ENCODE data around the gene CLASP1.

Gene CLASP1

DNA sequence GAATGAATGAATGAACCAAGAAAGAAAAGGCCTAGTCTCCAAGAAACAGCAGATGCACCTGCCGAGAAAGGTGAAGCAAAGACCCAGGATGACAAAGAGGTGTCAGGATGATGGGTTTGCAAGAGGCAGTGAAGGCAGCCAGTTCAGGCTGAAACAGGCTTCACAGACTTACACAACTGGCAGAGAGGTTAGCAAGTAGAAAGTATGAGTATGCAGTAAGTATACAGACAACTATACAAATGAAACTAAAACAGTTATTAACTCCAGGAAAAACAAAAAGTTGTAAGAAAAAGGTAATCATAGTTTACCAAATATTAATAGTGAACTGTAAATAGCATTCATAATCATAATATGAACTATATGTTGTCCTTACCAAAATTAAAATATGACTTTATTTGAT lies 138.4 kb downstream of the CLASP1 start:
- H3K4me3 ChIP-seq (ENCODE audit: control insufficient read depth, low read depth, low read length), result no peak overlapping the region
- DNase-seq (ENCODE audit: low read depth), result no peak

DNA sequence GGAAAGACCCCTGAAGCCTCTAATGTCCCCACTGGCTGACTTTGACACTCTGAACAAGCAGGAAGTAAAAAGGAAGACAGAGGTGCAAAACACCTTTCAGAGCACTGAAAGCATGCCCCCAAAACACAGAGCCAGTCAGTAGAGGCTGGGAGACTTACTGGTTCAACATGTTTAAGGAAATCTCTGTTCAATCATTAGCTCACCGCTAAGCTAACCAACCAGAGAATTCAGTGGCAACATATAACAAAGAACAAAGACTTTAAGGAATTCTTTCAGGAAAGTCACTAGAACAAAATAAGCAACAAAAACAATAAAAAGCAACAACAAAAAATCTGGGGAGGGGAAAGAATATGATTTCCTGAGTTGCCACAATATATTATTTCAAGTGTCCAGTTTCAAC lies 142.6 kb downstream of the CLASP1 start:
- no peak overlapping the region for H3K4me3 ChIP-seq (ENCODE audit: control insufficient read depth, low read depth, low read length)
- TF ChIP-seq, protein P1, sequence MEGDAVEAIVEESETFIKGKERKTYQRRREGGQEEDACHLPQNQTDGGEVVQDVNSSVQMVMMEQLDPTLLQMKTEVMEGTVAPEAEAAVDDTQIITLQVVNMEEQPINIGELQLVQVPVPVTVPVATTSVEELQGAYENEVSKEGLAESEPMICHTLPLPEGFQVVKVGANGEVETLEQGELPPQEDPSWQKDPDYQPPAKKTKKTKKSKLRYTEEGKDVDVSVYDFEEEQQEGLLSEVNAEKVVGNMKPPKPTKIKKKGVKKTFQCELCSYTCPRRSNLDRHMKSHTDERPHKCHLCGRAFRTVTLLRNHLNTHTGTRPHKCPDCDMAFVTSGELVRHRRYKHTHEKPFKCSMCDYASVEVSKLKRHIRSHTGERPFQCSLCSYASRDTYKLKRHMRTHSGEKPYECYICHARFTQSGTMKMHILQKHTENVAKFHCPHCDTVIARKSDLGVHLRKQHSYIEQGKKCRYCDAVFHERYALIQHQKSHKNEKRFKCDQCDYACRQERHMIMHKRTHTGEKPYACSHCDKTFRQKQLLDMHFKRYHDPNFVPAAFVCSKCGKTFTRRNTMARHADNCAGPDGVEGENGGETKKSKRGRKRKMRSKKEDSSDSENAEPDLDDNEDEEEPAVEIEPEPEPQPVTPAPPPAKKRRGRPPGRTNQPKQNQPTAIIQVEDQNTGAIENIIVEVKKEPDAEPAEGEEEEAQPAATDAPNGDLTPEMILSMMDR (conservative IDR thresholded peaks at IDR 0.05; ENCODE audit: control insufficient read depth, insufficient read depth, low read depth, low read length), result no peak
- DNase-seq (ENCODE audit: low read depth), result no peak

More for the DNA sequence above, 138.4 kb downstream of the CLASP1 start:
- TF ChIP-seq, protein P1 (conservative IDR thresholded peaks at IDR 0.05; ENCODE audit: control insufficient read depth, insufficient read depth, low read depth, low read length), result no peak

DNA sequence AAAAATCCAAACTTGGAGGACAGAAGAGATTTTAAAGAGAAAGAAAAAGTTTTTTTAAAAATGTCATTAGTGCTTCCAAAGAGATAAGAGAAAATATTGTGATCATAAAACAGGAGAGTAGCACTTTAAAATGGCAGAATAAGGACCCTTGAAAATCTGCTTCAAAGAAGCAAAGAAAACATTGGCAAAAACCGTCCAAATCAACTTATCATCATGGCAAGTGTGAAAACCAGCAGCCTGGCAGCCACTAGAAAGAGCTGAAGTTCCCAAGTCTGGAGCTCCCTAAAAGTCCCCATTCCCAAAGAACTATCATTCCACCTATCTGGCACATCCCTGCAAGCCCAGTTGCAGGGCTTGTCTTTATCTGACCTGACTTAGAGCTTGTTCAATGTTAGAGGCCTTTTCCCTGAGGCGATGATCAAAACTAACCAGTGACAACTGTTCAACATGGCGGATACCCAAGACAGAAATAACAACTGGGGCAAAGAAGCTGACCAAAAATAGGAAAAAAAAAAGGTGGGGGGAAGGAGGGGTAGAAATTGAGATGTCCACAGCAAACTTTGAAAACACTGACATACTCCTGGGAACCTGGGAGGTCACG lies 143.2 kb downstream of the CLASP1 start:
- no peak for DNase-seq (ENCODE audit: low read depth)
- no peak overlapping the region for H3K4me3 ChIP-seq (ENCODE audit: control insufficient read depth, low read depth, low read length)
- TF ChIP-seq, protein P1 (conservative IDR thresholded peaks at IDR 0.05; ENCODE audit: control insufficient read depth, insufficient read depth, low read depth, low read length), result no peak

DNA sequence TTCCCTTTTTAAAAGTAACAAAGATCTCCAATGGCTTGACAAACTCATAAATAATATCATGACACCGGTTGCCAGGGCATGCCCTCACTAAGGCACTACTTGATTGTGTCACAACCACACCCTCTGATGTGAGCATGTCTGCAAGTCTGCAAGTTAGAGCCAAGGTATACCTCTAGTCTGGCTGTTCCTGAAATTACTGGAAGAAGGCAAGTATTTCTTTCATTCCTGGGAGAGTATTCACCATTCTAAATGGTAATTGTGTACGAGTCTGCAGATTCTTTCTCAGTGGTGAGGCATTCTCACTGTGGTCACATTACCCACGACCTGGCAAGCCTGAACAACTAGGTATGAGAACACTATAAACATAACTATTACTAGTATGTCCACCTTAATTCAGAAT lies 144.3 kb downstream of the CLASP1 start:
- TF ChIP-seq, protein P1 (conservative IDR thresholded peaks at IDR 0.05; ENCODE audit: control insufficient read depth, insufficient read depth, low read depth, low read length), result no peak
- no peak overlapping the region for H3K4me3 ChIP-seq (ENCODE audit: control insufficient read depth, low read depth, low read length)
- DNase-seq (ENCODE audit: low read depth), result peak; percentile 86

DNA sequence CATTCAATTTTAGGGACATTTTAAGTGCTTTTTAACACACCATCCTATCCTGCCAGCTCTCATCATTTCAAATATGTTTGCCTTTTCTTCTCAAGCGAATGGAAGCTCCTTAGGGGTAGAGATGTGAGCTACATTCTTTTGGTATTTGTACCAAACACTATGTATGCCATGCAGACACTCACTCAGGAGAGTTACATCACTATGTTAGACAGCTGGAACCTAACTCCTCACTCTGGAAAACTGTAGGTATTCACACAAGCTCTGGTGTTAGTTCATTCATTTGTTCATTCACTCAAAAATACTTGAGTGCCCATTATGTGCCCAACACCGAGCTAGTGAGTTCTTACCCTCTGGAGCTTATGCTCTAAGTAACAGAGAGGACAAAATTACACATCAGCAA lies 144.9 kb downstream of the CLASP1 start:
- no peak overlapping the region for H3K4me3 ChIP-seq (ENCODE audit: control insufficient read depth, low read depth, low read length)
- TF ChIP-seq, protein P1 (conservative IDR thresholded peaks at IDR 0.05; ENCODE audit: control insufficient read depth, insufficient read depth, low read depth, low read length), result no peak
- DNase-seq (ENCODE audit: low read depth), result no peak

DNA sequence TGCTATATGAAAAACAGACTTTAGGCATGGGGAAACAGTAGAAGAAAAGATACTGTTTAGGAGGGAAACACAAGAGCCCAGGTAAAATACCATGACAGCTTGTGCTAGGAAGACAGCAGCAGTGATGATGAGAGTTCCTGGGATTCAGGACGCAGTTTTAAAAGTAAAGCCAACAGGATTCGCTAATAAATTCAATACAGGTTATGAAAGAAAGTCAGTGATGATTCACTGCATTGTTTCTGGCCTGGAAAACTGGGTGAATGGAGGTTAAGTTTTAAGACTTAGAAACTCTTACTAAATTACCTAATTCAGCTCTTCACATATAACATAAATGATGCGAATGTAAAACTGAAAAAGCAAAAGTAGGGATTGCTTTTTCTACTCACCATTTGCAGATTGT lies 146.5 kb downstream of the CLASP1 start:
- DNase-seq (ENCODE audit: low read depth), result peak; percentile 78
- TF ChIP-seq, protein P1 (conservative IDR thresholded peaks at IDR 0.05; ENCODE audit: control insufficient read depth, insufficient read depth, low read depth, low read length), result no peak
- no peak overlapping the region for H3K4me3 ChIP-seq (ENCODE audit: control insufficient read depth, low read depth, low read length)

DNA sequence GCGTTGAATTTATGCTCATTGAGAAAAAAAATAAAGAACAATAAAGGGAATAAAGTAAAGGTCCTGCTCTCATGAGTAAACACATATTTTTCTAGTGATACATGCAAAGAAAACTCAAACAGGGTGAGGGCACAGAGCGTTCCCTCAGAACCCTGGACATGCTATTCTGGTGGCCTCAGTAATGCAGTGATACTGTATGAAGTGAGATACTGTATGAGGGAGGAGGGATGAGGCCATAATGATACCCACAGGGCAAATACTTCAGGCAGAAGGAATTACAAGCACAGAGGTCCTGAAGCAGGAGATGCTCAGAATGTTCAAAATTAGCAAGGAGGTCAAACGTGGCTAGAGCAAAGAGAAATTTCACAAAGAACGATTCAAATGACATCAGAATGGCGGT lies 147.0 kb downstream of the CLASP1 start:
- no peak overlapping the region for H3K4me3 ChIP-seq (ENCODE audit: control insufficient read depth, low read depth, low read length)
- peak; percentile 91 for DNase-seq (ENCODE audit: low read depth)
- TF ChIP-seq, protein P1 (conservative IDR thresholded peaks at IDR 0.05; ENCODE audit: control insufficient read depth, insufficient read depth, low read depth, low read length), result no peak

All from fibroblast of mammary gland (primary cell).